HG03460 (cell line): ENCODE measurements around the gene TRRAP.
"Not testable (repeated sequence)": the region's sequence is repeated elsewhere in the genome, so short reads cannot be mapped to it uniquely, and the experiment has no call there.

Experiments
- ATAC-seq: cut with Tn5 transposase; IDR thresholded peaks from one replicate; pipeline ENCODE4 v1.9.1; 2021; ENCODE audit not compliant: unreplicated experiment

TRRAP gene

GRCh38 chr7:98878365-98879197, at the start of gene TRRAP:
Gene TRRAP, plus strand, starts transcription at chr7:98878532. Its CDS starts 2,619 bp downstream, at chr7:98881151.
- peak; percentile 63 for ATAC-seq

DNA sequence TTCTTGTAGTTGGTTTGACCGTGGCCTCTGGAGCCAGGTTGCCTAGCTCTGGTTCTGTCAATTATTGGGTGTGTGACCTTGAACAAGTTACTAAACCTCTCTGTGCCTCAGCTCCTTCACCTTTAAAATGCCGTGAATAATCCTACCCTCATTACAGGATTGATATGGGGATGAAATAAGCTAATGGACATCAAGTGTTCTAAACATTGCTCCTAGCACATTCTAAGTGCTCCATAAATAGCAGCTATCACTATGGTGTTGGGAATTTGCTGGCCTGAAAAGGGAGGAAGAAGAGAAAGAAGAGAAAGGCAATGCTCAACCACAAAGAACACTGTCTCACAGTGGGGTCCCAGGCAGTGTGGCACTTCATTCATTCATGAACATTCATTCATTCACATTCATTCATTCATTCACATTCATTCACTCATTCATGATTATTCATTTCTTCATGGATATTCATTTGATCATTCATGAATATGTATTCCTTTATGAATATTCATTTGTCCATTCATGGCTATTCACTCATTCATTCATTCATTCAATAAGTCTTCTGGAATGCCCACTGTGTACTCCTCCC, 47.3 kb upstream of the TRRAP start:
- no peak for ATAC-seq

DNA sequence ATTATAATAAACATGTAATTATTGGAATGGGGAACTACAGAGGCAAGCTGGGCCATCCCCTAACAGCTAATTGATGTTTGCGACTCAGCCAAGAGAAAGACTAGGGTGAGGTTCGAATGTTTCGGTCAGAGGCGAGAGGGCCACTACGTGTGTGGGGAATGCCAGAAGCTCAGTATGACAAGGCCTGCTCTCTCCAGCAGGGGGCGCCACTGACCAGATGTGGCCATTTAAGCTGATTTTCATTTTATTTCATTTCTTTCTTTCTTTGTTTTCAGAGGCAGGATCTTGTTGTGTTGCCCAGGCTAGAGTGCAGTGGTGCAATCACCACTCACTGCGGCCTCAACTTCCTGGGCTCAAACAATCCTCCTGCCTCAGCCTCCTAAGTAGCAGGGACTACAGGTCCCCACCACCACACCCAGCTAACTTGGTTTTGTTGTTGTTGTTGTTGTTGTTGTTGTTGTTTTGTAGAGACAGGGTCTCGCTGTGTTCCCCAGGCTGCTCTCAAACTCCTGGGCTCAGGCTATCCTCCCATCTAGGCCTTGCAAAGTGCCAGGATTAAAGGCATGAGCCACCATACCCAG, 46.6 kb upstream of the TRRAP start:
- ATAC-seq, result no peak

- no peak for ATAC-seq
Observed at GRCh38 chr7:98833022-98833421, 45.3 kb upstream of the TRRAP start.

DNA sequence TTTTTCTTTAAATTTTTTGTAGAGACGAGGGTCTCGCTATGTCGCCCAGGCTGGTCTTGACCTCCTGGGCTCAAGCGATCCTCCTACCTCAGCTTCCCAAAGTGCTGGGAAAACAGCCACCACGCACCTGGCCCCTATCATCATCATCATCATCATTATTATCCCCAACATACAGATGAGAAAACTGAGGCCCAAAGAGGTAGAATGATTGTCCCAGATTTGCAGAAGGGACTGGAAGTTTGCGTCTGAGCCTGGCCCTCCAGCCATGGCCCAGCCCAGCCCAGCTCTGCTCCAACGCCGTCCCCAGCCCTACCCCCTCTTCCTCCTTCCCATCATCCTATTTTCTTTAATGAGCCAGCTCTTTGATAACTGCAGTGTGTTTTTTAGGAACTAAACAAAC, 43.4 kb upstream of the TRRAP start:
- no peak for ATAC-seq

GRCh38 chr7:98836811-98837629, 41.3 kb upstream of the TRRAP start:
- ATAC-seq, result no peak

DNA sequence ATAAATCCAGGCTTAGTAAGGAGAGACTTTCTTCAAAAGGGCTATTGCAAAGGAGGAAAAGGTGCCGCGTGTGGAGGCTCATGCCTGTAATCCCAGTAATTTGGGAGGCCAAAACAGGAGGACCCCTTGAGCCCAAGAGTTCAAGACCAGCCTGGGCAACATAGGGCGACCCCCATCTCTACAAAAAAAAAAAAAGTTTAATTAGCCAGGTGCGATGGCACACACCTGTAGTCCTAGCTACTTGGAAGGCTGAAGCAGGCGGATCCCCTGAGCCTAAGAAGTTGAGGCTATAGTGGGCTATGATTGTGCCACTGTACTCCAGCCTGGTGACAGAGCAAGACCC, 40.7 kb upstream of the TRRAP start:
- no peak for ATAC-seq

GRCh38 chr7:98840096-98840495, 38.2 kb upstream of the TRRAP start:
- ATAC-seq, result no peak

DNA sequence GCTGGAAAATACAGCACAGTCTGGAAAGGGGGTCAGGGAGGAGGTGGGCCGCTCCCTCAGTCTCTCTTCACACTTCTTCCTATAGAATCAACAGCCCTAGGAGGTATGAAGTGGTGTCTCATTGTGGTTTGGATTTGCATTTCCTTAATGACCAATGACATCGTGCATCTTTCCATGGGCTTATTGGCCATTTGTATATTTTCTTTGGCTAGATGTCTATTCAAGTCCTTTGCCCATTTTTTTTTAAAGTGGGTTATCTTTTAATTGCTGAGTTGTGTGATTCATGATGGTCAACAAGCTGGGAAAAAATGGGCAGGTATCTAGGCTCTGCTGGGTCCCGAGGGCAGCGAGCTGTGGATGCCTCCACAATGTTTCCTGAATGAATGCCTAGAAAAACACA, 37.6 kb upstream of the TRRAP start:
- no peak for ATAC-seq

DNA sequence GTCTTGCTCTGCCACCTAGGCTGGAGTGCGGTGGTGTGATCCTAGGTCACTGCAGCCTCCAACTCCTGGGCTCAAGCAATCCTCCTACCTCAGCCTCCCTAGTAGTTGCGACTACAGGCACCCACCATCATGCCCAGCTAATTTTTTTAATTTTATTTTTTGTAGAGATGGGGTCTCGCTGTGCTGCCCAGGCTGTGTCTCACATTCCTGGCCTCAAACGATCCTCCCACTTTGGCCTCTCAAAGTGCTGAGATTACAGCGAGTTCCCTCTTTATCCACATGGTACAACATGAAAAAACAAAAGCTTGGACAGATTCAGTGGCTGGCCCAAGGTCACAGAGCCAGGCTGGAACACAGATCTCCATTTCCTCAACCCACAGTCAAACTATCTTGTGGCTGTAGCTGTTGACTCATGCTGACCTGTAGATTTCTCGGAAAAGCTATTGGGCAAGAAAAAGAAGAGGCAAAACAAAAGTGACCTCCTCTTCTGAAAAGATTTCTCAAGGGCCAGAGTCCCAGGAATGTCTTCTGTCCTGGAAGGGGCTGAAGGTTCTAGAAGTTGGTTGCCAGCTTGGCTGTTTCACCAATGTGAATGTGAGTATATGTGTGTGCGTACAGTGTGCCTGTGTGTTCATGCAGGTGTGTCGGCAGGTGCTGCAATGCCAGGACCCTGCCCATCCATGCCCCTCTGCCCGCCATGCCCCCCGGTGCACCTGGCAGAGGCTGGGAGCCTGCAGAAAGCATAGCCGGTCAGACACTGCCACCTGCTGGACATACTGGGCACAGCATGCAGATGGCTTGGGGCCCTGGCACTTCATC, 36.9 kb upstream of the TRRAP start:
- ATAC-seq, result no peak

- not testable (repeated sequence) for ATAC-seq
Observed at GRCh38 chr7:98842552-98842951, 35.8 kb upstream of the TRRAP start.

DNA sequence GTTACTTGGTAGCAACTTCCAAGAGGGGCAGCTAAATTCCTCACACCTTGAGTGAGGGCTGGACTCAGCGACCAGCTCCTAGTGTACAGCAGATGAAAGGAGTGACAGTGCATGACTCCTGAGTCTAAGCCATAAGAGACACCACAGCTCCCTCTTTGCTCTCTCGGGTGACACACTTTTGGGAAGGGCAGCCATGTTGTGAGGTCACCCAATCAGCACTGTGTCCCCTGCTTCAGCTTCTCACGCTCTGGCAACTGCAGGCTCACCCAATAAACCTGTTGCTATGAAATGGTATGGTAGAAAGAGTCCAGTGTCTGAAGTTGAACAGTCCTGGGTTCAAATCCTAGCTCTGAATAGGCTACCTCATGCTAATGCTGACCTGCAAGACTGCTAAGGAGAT, 29.4 kb upstream of the TRRAP start:
- no peak for ATAC-seq

- ATAC-seq, result no peak
Observed at GRCh38 chr7:98852826-98853225, 25.5 kb upstream of the TRRAP start.

GRCh38 chr7:98855610-98856422, 22.5 kb upstream of the TRRAP start:
- ATAC-seq, result no peak

DNA sequence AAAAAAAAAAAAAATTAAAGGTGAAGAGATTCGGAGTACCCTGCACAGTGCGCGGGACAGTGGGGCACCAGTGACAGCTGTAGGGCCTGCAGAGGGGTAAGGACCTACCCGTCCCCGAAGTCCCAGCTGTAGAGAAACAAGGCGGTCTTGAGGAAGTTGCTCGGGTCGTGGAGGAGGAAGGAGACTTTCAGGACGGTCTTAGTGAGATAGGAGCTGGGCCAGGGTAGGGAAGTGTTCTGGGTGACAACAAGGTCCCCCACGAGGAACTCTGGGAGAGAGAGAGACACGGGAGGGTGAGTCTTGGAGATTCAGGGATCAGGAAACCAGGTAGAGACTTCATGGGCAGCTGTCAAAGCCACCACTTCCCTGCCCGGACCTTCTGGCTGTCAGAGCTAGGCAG, 18.3 kb upstream of the TRRAP start:
- no peak for ATAC-seq

DNA sequence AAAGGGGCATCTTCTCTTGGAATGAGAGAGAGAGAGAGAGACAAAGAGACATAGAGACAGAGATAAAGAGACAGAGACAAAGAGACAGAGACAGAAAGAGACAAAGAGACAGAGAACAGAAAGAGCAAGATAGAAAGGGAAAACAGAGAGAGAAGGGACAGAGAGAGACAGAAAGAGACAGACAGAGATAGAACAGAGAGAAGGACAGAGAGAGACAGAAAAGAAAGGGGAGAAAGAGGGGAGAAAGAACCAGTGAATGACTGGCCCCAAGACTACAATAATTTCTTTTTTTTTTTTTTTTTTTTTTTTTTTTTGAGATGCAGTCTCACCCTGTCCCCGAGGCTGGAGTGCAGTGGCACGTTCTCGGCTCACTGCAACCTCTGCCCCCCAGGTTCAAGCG, 16.1 kb upstream of the TRRAP start:
- ATAC-seq, result no peak

DNA sequence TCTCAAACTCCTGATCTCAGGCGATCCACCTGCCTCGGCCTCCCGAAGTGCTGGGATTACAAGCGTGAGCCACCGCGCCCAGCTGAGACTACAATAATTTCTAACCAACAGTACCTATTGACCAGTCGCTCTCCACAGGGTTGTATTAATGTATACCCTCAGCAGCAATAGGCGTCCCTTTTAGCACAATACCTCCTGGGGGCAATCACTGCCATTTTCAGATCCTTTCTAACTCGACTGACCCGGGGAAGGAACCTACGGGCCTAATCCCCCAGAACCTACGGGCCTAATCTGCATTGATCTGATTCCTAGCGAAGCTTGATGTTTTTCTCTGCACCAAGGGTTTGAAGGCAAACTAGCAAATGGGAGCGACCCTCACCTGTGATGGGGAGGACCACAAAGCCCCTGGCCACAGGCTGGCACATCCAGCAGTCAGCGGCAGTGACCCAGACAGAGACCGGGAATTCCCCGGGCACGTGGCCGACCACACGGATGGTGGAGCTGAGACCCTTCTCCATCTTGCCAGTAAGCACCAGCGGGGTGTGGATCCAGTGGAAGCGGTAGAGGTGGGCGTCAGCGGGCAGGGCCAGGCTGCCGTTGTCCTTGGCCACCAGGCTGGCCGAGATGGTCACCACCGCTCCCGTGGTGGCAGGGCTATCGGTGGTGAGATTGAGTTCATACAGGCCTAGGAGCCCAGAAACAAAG, 15.5 kb upstream of the TRRAP start:
- ATAC-seq, result no peak

GRCh38 chr7:98863601-98864000, 14.7 kb upstream of the TRRAP start:
- no peak for ATAC-seq

DNA sequence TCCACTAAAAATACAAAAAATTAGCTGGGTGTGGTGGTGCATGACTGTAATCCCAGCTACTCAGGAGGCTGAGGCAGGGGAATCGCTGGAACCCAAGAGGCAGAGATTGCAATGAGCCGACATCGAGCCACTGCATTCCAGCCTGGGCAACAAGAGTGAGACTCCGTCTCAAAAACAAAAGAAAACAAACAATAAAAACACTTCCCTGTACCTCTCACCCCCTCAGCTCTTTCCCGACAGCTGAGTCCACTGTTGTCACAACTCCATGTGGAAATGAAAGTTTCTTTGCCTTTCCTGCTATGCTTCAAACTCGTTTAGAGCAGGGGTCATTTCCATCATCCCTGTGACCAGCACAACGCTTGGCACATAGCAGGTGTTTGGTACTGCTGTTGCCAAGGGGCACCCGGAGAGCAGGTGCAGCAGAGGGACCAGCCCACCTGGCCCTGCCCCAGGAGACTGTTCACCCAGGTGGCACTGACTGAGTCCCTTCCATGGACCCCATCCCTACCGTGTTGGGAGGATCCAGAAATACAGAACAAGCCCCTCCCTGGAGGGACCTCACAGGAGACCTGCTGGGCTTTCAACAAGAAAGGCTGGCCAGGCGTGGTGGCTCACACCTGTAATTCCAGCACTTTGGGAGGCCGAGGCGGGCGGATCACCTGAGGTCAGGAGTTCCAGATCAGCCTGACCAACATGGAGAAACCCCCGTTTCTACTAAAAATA, 13.4 kb upstream of the TRRAP start:
- no peak for ATAC-seq
